ENCODE data around the gene RAPGEF5.

Gene RAPGEF5

GRCh38 chr7:22193450-22193983 lies 163.4 kb downstream of the RAPGEF5 start:
- TF ChIP-seq ZFX (IDR thresholded peaks at IDR 0.05), result no peak

GRCh38 chr7:22192801-22193200 lies 164.2 kb downstream of the RAPGEF5 start:
- TF ChIP-seq CTCF (conservative IDR thresholded peaks at IDR 0.05) (no peak), ZFX (IDR thresholded peaks at IDR 0.05) (no peak)
- H3K27ac ChIP-seq, result no peak overlapping the region

More at GRCh38 chr7:22193450-22193983, 163.4 kb downstream of the RAPGEF5 start:
- no peak overlapping the region for H3K27ac ChIP-seq

GRCh38 chr7:22190736-22191135 lies 166.2 kb downstream of the RAPGEF5 start:
- no peak overlapping the region for H3K27ac ChIP-seq
- TF ChIP-seq CTCF (conservative IDR thresholded peaks at IDR 0.05) (no peak), ZFX (IDR thresholded peaks at IDR 0.05) (no peak)

GRCh38 chr7:22189741-22190140 lies 167.2 kb downstream of the RAPGEF5 start:
- TF ChIP-seq CTCF (conservative IDR thresholded peaks at IDR 0.05) (no peak), ZFX (IDR thresholded peaks at IDR 0.05) (no peak)
- H3K27ac ChIP-seq, result no peak overlapping the region

GRCh38 chr7:22189230-22189629 lies 167.7 kb downstream of the RAPGEF5 start:
- H3K27ac ChIP-seq, result no peak overlapping the region
- TF ChIP-seq ZFX (IDR thresholded peaks at IDR 0.05), result no peak
- TF ChIP-seq CTCF (conservative IDR thresholded peaks at IDR 0.05), result no peak

- TF ChIP-seq CTCF (conservative IDR thresholded peaks at IDR 0.05), result no peak
- TF ChIP-seq ZFX (IDR thresholded peaks at IDR 0.05), result no peak
- no peak overlapping the region for H3K27ac ChIP-seq
Measured at GRCh38 chr7:22187691-22188348, 169.1 kb downstream of the RAPGEF5 start.

- H3K27ac ChIP-seq, result no peak overlapping the region
- TF ChIP-seq CTCF (conservative IDR thresholded peaks at IDR 0.05) (no peak), ZFX (IDR thresholded peaks at IDR 0.05) (no peak)
Measured at GRCh38 chr7:22185559-22185958, 171.4 kb downstream of the RAPGEF5 start.

Measured in C4-2B (cell line).